D341Med (cell line): ENCODE measurements around the gene PIGW.

Source experiments
- DNase-seq: peaks from one replicate; pipeline ENCODE4 v3.0.0; 2012; ENCODE audit warnings: low spot score

Gene PIGW

DNA sequence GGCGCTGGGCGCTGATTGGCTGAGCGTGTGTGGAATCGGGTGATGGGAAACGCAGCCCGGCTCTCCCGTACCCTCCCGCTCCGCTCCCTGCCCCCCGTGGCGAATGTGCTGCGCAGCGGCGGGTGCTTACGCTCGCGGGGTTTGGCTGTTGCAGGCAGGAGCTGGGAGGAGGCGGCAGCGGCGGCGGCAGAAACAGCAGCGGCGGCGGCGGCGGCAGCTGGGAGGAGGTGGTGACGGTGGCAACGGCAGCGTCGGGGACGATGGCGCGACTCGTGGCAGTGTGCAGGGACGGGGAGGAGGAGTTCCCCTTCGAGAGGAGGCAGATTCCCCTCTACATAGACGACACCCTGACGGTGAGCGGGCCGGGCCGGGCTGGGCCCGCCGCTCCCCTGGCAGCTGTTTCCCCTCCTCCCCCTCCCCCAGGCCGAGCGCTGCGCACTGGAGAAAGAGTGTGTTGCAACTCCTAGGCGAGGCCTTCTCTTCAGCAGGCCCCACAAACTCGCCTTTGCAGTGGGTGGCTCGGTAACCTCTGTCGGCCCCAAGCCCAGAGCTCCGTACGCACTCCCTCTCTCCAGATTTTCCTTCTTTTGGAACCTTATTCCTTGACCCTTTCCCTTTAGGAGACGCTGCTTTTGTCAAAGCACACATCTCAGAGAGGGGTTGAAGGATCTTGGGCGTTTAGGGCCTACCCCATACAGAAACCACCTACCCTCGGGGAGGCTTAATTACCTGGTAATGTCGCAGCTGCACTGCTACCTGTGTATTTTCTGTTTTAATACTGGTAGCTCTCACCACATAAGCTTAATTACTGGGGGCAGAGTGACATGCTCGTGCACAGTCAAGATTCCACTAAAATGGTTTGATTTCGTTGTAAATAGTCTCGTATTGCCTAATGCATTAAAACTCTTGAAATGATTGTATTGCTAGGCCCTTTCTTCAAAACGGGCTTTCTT lies 11.0 kb downstream of the PIGW start:
- peak; percentile 99 for DNase-seq

DNA sequence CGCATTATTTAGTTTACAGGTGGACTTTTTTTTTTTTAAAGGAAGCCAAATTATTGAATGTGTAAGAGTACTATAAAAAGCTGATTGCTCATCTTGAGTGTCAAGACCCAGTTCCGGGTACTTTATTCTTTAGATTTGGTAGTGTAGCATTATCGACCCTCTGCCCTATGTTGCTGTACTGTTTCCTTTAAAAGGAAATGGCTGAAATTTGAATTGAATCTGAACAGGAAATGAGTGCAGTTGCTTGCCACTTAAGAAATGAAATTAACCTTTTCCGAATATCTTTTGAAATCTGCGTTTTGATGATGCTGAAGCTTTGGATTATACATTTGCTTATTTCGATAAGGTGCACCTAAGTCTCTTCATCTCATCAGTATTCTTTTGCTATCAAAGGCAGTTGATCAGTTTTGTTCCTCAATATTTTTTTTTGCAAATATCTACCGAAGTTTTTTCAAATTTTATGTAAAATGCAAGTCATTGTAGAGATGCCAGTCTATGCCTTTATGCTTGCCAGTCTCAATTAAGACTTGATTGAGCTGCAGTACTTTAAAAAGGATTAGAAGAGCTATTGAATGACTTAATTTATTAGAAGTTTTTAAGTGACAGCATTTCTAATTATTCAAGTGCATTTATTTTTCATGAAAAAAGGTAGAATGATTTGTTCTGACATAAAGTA lies 11.8 kb downstream of the PIGW start:
- no peak for DNase-seq

DNA sequence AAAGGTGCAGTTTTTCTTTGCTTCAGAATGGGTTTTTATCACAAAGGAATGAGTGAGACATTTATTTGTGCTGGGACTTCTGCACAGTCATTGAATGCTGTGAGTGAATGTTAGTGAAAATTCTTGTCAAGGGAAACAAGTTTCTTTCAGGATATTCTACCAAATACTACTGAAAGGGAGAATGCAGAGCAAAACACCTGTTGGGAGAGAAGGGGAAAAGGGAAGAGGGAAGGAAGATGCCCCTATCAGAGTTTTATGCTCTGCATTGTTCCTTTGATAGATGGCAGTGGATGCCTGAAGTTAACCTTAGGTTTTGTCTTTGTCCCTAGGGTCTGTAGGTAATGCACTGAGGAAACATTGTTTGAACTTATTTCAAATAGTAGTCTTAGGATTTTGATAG lies 13.0 kb downstream of the PIGW start:
- no peak for DNase-seq

DNA sequence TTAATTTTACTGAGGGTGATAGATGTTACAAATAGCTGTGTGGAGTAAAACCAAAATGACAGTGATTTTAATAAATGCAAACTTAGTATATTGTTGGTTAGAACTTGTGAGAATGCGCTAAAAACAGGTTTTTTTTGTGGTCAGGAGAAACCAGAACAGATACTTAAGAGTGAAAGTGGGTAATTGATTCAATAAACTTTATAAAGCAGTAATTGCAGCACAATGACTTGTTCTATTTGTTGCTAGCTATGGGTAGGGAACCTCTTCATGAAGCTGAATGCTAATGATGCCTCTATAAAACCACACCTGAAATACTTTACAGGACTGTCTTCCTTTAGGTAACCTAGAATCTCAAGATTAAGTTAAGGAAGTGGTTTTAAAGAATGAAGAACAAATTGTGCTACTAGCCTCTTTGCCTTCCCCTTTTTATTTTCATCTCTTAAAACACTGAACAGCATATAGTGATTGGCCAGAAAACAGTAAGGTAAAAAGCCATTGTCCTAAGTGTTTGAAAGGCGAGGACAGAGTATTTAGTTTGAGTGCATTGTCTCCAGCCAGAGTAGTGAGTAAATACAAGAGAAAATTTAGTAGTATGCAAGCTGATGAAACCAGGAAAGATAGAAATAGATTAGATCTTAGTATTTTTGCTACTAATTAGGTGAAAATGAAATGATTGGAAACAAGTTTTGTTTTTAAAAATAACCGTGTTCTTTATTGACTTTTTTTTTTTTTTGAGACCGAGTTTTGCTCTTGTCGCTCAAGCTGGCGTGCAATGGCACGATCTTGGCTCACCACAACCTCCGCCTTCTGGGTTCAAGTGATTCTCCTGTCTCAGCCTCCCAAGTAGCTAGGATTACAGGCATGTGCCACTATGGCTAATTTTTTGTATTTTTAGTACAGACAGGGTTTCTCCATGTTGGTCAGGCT lies 16.0 kb downstream of the PIGW start:
- no peak for DNase-seq

DNA sequence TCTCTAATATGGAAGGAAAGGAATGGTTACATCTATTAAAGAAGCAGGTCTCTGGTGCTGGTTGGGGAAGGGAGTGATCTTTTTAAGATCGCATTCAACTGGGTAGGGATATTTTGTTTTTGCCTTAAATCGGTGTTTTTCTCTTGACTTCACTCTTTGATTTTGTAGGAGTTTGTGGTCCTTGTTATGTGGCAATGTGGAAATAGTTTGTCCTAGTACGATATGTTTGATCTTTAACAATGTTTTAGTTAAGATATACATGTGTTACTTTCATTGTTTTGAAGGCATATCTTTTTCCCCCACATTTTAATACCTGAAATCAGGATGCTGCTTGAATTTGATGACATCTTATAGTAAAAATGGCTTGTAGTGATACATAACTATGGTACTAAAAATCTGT lies 18.7 kb downstream of the PIGW start:
- no peak for DNase-seq

DNA sequence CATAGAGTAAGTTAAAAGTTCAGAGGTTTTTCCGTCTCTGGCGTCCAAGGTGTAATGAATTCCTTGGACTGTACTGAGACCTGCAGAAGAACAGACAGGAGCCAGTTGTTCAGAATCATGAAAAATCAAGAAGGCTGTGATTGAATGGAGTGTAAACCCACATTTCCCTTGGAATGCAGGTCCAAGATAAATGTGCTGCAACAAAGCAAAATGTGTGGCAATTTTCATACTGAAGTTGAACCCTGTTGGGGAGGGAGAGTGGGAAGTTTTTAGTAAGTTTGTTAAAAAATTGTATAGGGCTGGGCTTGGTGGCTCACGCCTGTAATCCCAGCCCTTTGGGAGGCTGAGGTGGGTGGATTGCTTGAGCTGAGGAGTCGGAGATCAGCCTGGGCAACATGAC lies 31.3 kb downstream of the PIGW start:
- DNase-seq: no peak

DNA sequence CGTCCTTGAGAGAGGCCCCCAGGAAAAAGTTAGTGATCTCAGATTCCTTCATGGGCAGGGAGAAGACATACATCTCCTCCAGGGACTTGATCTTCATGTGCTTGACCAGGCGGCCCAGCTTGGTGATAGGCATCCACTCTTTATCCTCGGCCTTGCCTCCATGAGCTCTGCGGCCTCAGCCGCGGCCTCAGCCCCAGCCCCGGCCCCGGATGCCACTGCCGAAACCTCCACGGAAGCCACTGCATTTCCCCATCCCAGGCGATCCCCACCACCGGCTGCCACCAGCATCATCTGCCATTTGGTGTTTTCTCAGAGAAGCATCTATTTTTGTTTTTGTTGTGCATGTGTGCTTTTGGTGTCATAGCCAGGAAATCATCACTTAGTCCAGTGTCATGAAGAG lies 40.2 kb downstream of the PIGW start:
- no peak for DNase-seq

DNA sequence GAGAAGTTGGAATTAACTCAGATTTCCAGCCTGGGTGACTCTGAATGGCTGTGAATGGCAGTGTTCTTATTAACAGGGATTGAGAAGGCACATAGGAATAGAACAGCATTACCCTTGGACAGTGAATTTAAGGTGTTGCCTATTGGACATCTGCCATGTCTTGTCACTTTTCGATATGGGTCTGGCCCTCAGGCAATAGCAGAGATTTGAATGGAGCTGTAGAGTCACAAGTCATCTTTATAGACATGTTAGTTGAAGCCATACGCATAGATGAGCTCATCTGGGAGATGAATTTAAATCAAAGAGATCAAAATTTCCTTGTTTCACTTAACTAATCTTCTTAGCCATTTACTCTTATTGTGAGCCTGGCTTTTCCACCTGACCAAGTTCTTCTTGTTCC lies 42.0 kb downstream of the PIGW start:
- DNase-seq: no peak

DNA sequence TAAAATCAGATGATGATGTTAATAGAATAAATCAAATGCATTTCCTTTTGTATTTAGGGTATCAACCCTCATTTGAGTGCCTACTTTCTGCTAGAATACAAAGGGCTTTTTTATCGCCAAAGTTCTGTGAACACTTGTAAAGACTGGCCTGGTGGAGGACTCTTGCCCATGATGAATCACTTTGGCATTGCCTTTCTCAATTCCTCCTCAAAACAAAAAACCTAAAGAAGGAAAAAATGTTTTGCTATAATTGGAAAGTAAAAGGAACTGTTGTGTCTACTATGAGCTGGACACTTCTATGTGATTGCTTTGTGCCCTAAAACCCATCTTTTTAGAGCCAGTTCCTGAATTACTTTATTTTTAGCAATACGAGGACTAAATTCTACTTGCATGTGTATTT lies 43.9 kb downstream of the PIGW start:
- DNase-seq: no peak

DNA sequence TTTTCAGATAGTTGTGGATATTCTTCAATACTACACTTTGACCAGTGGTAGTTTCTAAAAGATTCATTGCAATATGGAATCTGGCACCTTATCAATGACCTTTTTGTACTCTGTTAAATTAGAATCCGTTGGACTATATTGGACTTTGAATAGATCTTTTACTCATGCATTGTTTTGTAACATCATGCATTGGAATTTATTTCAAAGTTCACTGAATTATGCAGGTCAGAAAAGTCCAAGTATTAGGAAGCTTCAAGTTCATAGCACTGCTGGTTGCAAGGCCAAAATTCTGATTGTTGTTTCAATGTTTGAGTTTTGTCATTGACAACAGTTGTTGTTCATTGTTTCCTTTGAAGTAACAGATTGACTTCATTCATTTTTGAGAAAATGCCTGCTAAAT lies 49.0 kb downstream of the PIGW start:
- no peak for DNase-seq

DNA sequence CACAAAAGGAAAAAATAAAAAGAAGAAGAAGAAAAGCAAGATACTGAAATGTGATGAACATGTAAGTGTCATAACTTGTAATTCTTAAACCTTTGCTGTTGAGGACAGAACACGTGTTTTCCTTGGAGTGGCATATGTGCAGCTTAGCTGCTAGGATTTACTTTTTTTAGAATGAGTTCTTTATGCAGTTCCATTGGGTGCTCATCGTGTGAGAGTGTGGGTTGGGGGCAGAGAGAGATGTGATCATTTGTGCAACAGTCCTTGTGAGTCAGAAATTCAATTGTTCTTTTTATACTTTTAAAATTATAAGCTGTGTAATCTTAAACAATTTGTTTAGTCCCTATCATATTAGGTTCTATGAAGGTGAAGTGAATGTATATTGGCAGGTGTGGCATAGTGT lies 51.4 kb downstream of the PIGW start:
- no peak for DNase-seq
